CD4-positive, alpha-beta T cell treated with Interleukin-17A for 1 hour (primary cell): ENCODE measurements around the gene LRRC53.

Experiments used
- DNase-seq: peaks from one replicate; pipeline ENCODE4 v3.0.0-alpha.2; 2020

Gene LRRC53

GRCh38 chr1:74486036-74486435 is 26.4 kb downstream of the LRRC53 start:
- no peak for DNase-seq

- no peak for DNase-seq
Observed at GRCh38 chr1:74485622-74486021, 26.8 kb downstream of the LRRC53 start.

GRCh38 chr1:74481607-74482006 is 30.8 kb downstream of the LRRC53 start:
- no peak for DNase-seq

GRCh38 chr1:74480068-74480467 is 32.3 kb downstream of the LRRC53 start:
- DNase-seq, result no peak

GRCh38 chr1:74478979-74479378 is 33.4 kb downstream of the LRRC53 start:
- no peak for DNase-seq

- DNase-seq, result no peak
Observed at GRCh38 chr1:74474585-74474984, 37.8 kb downstream of the LRRC53 start.

- no peak for DNase-seq
Observed at GRCh38 chr1:74471470-74471869, 40.9 kb downstream of the LRRC53 start.

GRCh38 chr1:74470936-74471335 is 41.5 kb downstream of the LRRC53 start:
- no peak for DNase-seq

- no peak for DNase-seq
Observed at GRCh38 chr1:74470251-74470650, 42.2 kb downstream of the LRRC53 start.

GRCh38 chr1:74468982-74469603 is 43.3 kb downstream of the LRRC53 start:
- peak; percentile 1 for DNase-seq

- DNase-seq, result no peak
Observed at GRCh38 chr1:74467786-74468377, 44.5 kb downstream of the LRRC53 start.

GRCh38 chr1:74465193-74465681 is 47.2 kb downstream of the LRRC53 start:
- DNase-seq, result no peak

- no peak for DNase-seq
Observed at GRCh38 chr1:74464037-74464436, 48.4 kb downstream of the LRRC53 start.

- no peak for DNase-seq
Observed at GRCh38 chr1:74463333-74463988, 49.0 kb downstream of the LRRC53 start.

- DNase-seq, result no peak
Observed at GRCh38 chr1:74457253-74457652, 55.2 kb downstream of the LRRC53 start.

- DNase-seq, result no peak
Observed at GRCh38 chr1:74455390-74455789, 57.0 kb downstream of the LRRC53 start.

- DNase-seq, result no peak
Observed at GRCh38 chr1:74453277-74453676, 59.1 kb downstream of the LRRC53 start.

- DNase-seq, result no peak
Observed at GRCh38 chr1:74452035-74452434, 60.4 kb downstream of the LRRC53 start.

GRCh38 chr1:74437035-74437434 is 75.4 kb downstream of the LRRC53 start:
- no peak for DNase-seq

GRCh38 chr1:74436078-74436477 is 76.3 kb downstream of the LRRC53 start:
- no peak for DNase-seq

GRCh38 chr1:74434321-74434720 is 78.1 kb downstream of the LRRC53 start:
- DNase-seq, result no peak

- no peak for DNase-seq
Observed at GRCh38 chr1:74432325-74432724, 80.1 kb downstream of the LRRC53 start.

- DNase-seq, result no peak
Observed at GRCh38 chr1:74431531-74431930, 80.9 kb downstream of the LRRC53 start.

- no peak for DNase-seq
Observed at GRCh38 chr1:74430342-74430934, 82.0 kb downstream of the LRRC53 start.
